Stomach (tissue), 4 donors: Measurements from ENCODE around the gene PLCG2.

Source experiments
- CTCF ChIP-seq, 7 experiments: fragments of 450-650 bp in 4 of 7; fragments of 200-600 bp in 3 of 7; sonication (generic) in 3 of 7; IDR thresholded peaks; one replicate each; pipeline ENCODE4 v1.5.1; 2016 to 2019; ENCODE audit warnings: antibody characterized with exemption in 7 of 7, control low read depth in 2 of 7, mild to moderate bottlenecking in 1 of 7
- POLR2A ChIP-seq, 4 donors: fragments of 450-650 bp; IDR thresholded peaks; one replicate each; pipeline ENCODE4 v1.6.1; 2016; ENCODE audit warnings: antibody characterized with exemption in 4 of 4, control low read depth in 2 of 4, mild to moderate bottlenecking in 1 of 4, moderate library complexity in 1 of 4

GRCh38 chr16:81888520-81889394 lies 109.7 kb downstream of the PLCG2 start:
- TF ChIP-seq CTCF (IDR thresholded peaks at IDR 0.05) (no peak), POLR2A (IDR thresholded peaks at IDR 0.05) (no peak)
